Heart left ventricle (tissue), 16 donors: ENCODE data around the gene SYT11. TPM values are rescaled to one million over a fixed set of nuclear protein-coding genes. Genes with fewer than 3 reads are reported as not detected.

Experiments
- ATAC-seq, 4 donors: fragments of 200-7000 bp; cut with Tn5 transposase; one replicate each; pipeline ENCODE4 v1.9.1; 2020 to 2022; ENCODE audit warnings: moderate library complexity in 4 of 4, mild to moderate bottlenecking in 3 of 4, moderate number of reproducible peaks in 1 of 4
- DNase-seq, 5 donors: peaks; one replicate each; pipeline ENCODE4 v3.0.0-alpha.2; 2020
- H3K27ac ChIP-seq, 12 donors: fragments of 200-600 bp; sonication (generic) in 4 of 12; one replicate each; pipeline versions ENCODE4 v1.5.0 to v1.8.0; 2016 to 2022; ENCODE audit warnings: mild to moderate bottlenecking in 2 of 12
- H3K27me3 ChIP-seq, 9 donors: fragments of 200-600 bp; sonication (generic) in 2 of 9; one replicate each; pipeline versions ENCODE4 v1.5.1 to v1.8.0; 2016 to 2022; ENCODE audit warnings: mild to moderate bottlenecking in 3 of 9
- H3K36me3 ChIP-seq, 9 donors: fragments of 200-600 bp; sonication (generic) in 2 of 9; one replicate each; pipeline versions ENCODE4 v1.5.0 to v1.8.0; 2018 to 2022; ENCODE audit warnings: mild to moderate bottlenecking in 2 of 9
- H3K4me1 ChIP-seq, 12 donors: fragments of 200-600 bp; sonication (generic) in 4 of 12; one replicate each; pipeline versions ENCODE4 v1.5.0 to v1.8.0; 2016 to 2022; ENCODE audit warnings: mild to moderate bottlenecking in 3 of 12
- H3K4me3 ChIP-seq, 12 donors: fragments of 200-600 bp; sonication (generic) in 4 of 12; one replicate each; pipeline versions ENCODE4 v1.5.0 to v1.8.0; 2017 to 2022; ENCODE audit warnings: mild to moderate bottlenecking in 9 of 12, moderate library complexity in 4 of 12
- H3K9me3 ChIP-seq, 12 donors: fragments of 200-600 bp; sonication (generic) in 4 of 12; one replicate each; pipeline versions ENCODE4 v1.5.0 to v1.8.0; 2016 to 2022; ENCODE audit warnings: mild to moderate bottlenecking in 1 of 12
- CTCF ChIP-seq, 12 donors: fragments of 200-600 bp; sonication (generic) in 4 of 12; IDR thresholded peaks; one replicate each; pipeline versions ENCODE4 v1.5.0 to v1.8.0; 2018 to 2022; ENCODE audit warnings: antibody characterized with exemption in 12 of 12, mild to moderate bottlenecking in 5 of 12
- POLR2A ChIP-seq, 2 donors: fragments of 450-650 bp; IDR thresholded peaks; one replicate each; pipeline ENCODE4 v1.6.1; 2017; ENCODE audit warnings: antibody characterized with exemption in 2 of 2, mild to moderate bottlenecking in 2 of 2, moderate library complexity in 2 of 2
- WGBS, 4 donors: extraction: QIAGEN DNeasy Blood & Tissue Kit in 2 of 4; methylation state at CpG; one replicate each; pipeline versions ENCODE4 v1.1.5 to v1.1.7; 2013 to 2018; 5-methylcytosine and 5-hydroxymethylcytosine counted together
- intact Hi-C, 10 donors: fragments of 100-400 bp; cut with DNase I; formaldehyde crosslinking; loops; one replicate each; pipeline versions ENCODE4 v1.11.1 to v1.14.2; 2022
- polyA plus RNA-seq, 2 donors: library from polyadenylated mRNA; stranded (reverse); fragments of 200-250 nt; gene quantifications; one replicate each; pipeline ENCODE4 v1.2.3, GENCODE V29; 2013
- total RNA-seq, 9 donors: library from RNA; depleted of rRNA in 2 of 9; stranded (reverse); fragments of >200 nt in 2 of 9; fragmentation: NEBNext Ultra II Directional in 3 of 9; extraction: Animal tissue kit (Norgen Biotek cat#: 25700) in 3 of 9; gene quantifications; one replicate each; pipeline versions ENCODE4 v1.1.0 to v1.2.4, GENCODE V29; 2016 to 2023
- donor health status: ischemic (EF 13 %, LVEDD 7.1; RV severe dilation, severe dysfunction).
- donor health status: healthy with polysubstance abuse.
- donor health status: DM: no; HTN: yes; CAD: no.
- donor health status: DM: no; HTN: no; CAD: no.
- donor health status: ischemic (EF 25% LVEDD 6.9; RV normal size, moderate dysfunction).
- donor health status: ischemic (EF 25% LVEDD 5.7; RV mildly dilated, moderate dysfunction).
- donor health status: healthy.
- donor health status: DM: yes; HTN: yes; CAD: no.
- donor health status: ischemic (EF 35%, LVEDD 5.7; RV mildly dilated, moderate dysfunction).
- donor health status: nonischemic (EF 11% LVEDD 7.7; RV severe dilation, severe dysfunction).
- donor health status: DM: yes; HTN: yes; CAD: no.
- donor health status: PGD.
- donor health status: ischemic (EF 29% LVEDD 5.4; RV normal size, mild dysfunction).
- donor health status: nonischemic (EF 23%, LVEDD 6.1; RV moderate dilation, normal function).

Gene SYT11
- total and polyA plus RNA-seq, 11 donors, result 2.2 to 26.3 (median 15.1) TPM

GRCh38 chr1:155860970-155861510 is 1.7 kb downstream of the SYT11 start:
- Histone ChIP-seq H3K27me3 (no peaks in the 10 kb centered on the region), H3K36me3 (no peaks in the 10 kb centered on the region), H3K4me3 (peak overlapping the region in 11 of 12 donors; percentile 26 to 67 (median 56)), H3K4me1 (peaks cover 0 to 45% (median 24%) of the 10 kb centered on the region in 12 donors), H3K27ac (peak overlapping the region; percentile 78 to 97 (median 92)), H3K9me3 (no peaks in the 10 kb centered on the region)
- intact Hi-C loops, result loop anchor here in 4 of 10 donors (2.0 to 5.0 kb wide), 3 partner anchors 32 to 51 kb away; partner anchors contain the start of gene RIT1 (in 4 of the 4)
- no peak for DNase-seq
- WGBS, 4 donors, result 51 to 63% (median 59%) methylated on average over 2 of the region's 2 CpGs
- TF ChIP-seq CTCF (IDR thresholded peaks at IDR 0.05), result no peak
- no peak for ATAC-seq

GRCh38 chr1:155861896-155862295 is 2.5 kb downstream of the SYT11 start:
- TF ChIP-seq POLR2A (IDR thresholded peaks at IDR 0.05), result no peak
- TF ChIP-seq CTCF (IDR thresholded peaks at IDR 0.05), result no peak
- ATAC-seq, result no peak
- no peaks in the 10 kb centered on the region for H3K9me3 ChIP-seq
- H3K4me3 ChIP-seq, result no peak overlapping the region
- no peak for DNase-seq
- WGBS, 4 donors, result 92 to 100% (median 99%) methylated on average over 2 of the region's 2 CpGs
- H3K27ac ChIP-seq, result peak overlapping the region in 11 of 12 donors; percentile 78 to 97 (median 92)
- H3K36me3 ChIP-seq, result peaks cover 0 to under 1% (median 0%) of the 10 kb centered on the region in 9 donors
- peaks cover 0 to 38% (median 19%) of the 10 kb centered on the region in 12 donors for H3K4me1 ChIP-seq
- intact Hi-C loops, result loop anchor here in 4 of 10 donors (2.0 to 5.0 kb wide), 3 partner anchors 31 to 50 kb away; partner anchors contain the start of gene RIT1 (in 4 of the 4)
- H3K27me3 ChIP-seq, result no peaks in the 10 kb centered on the region

- intact Hi-C loops, result loop anchor here in 2 of 10 donors (5.0 kb wide), 1 partner anchor 48 kb away; the partner anchor contains the start of gene RIT1 (in 2 of the 2)
- H3K4me3 ChIP-seq, result no peak overlapping the region
- no peaks in the 10 kb centered on the region for H3K9me3 ChIP-seq
- H3K4me1 ChIP-seq, result peaks cover 0 to 21% (median 15%) of the 10 kb centered on the region in 12 donors
- H3K27me3 ChIP-seq, result no peaks in the 10 kb centered on the region
- no peak for DNase-seq
- TF ChIP-seq POLR2A (IDR thresholded peaks at IDR 0.05) (no peak), CTCF (IDR thresholded peaks at IDR 0.05) (no peak)
- no peak overlapping the region for H3K27ac ChIP-seq
- ATAC-seq, result no peak
- peaks cover 0 to 23% (median 5%) of the 10 kb centered on the region in 9 donors for H3K36me3 ChIP-seq
These were observed 5.0 kb downstream of the SYT11 start for GRCh38 chr1:155864393-155864792.

GRCh38 chr1:155867766-155868165 is 8.4 kb downstream of the SYT11 start:
- H3K27ac ChIP-seq, result no peak overlapping the region
- no peaks in the 10 kb centered on the region for H3K9me3 ChIP-seq
- no peaks in the 10 kb centered on the region for H3K27me3 ChIP-seq
- TF ChIP-seq POLR2A (IDR thresholded peaks at IDR 0.05) (no peak), CTCF (IDR thresholded peaks at IDR 0.05) (no peak)
- no peak for ATAC-seq
- peaks cover 0 to 25% (median 8%) of the 10 kb centered on the region in 12 donors for H3K4me1 ChIP-seq
- peaks cover 0 to 46% (median 12%) of the 10 kb centered on the region in 9 donors for H3K36me3 ChIP-seq
- 85 to 96% (median 94%) methylated on average over 8 of the region's 8 CpGs for WGBS, 4 donors
- intact Hi-C loops, result no loop called here
- H3K4me3 ChIP-seq, result no peak overlapping the region
- DNase-seq, result no peak
